ENCODE data around the gene ING3. TPM values are rescaled to one million over a fixed set of nuclear protein-coding genes. Genes with fewer than 3 reads are reported as not detected.

The ING3 gene
- total RNA-seq, 1 experiment from 2014 or later, result 23.1 TPM

DNA sequence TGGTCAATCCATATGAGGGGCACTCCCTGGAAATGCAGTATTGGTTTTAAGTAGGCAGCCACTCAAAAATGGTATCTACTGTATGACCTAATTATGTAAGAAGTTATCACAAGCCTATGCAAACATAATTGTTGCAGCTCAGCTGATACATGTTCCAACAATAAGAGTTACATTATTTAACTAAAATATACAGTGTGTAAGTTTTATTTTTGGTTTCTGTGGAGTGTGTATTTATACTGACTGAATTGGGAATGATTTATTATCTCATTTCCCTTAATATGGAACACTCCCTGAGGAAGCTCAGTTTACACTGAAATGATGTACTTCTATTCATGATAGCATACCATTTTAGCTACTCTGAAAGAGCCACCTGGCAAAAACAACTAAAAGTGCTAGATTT is 2.6 kb upstream of the ING3 start:
- Mint-ChIP-seq H3K36me3 (ENCODE audit: insufficient read depth in 1 of 3, low read depth in 3 of 3) (peaks cover 0 to 6% (median 4%) of the 10 kb centered on the region in 3 experiments; a peak in 5 of 7 replicates), H3K4me3 (no peak overlapping the region), H3K27me3 (ENCODE audit: low read depth) (no peaks in the 10 kb centered on the region), H3K27ac (no peak overlapping the region), H3K4me1 (peaks cover 12% of the 10 kb centered on the region in 2 experiments), H3K9me3 (no peaks in the 10 kb centered on the region)
- H3K27ac ChIP-seq (ENCODE audit: insufficient read length, low read depth, low read length), result no peak overlapping the region
- H3K14ac ChIP-seq (ENCODE audit: insufficient read depth, low read length), result no peak overlapping the region
- DNase-seq, result no peak
- no peaks in the 10 kb centered on the region for H3K9me3 ChIP-seq (ENCODE audit: control insufficient read depth, low read depth, low read length)
- H2BK12ac ChIP-seq (ENCODE audit: insufficient read length, low read depth, low read length), result no peak overlapping the region
- no peak overlapping the region for H4K8ac ChIP-seq (replicated peaks; ENCODE audit: insufficient read length, low read depth, low read length)
- TF ChIP-seq, protein P1, sequence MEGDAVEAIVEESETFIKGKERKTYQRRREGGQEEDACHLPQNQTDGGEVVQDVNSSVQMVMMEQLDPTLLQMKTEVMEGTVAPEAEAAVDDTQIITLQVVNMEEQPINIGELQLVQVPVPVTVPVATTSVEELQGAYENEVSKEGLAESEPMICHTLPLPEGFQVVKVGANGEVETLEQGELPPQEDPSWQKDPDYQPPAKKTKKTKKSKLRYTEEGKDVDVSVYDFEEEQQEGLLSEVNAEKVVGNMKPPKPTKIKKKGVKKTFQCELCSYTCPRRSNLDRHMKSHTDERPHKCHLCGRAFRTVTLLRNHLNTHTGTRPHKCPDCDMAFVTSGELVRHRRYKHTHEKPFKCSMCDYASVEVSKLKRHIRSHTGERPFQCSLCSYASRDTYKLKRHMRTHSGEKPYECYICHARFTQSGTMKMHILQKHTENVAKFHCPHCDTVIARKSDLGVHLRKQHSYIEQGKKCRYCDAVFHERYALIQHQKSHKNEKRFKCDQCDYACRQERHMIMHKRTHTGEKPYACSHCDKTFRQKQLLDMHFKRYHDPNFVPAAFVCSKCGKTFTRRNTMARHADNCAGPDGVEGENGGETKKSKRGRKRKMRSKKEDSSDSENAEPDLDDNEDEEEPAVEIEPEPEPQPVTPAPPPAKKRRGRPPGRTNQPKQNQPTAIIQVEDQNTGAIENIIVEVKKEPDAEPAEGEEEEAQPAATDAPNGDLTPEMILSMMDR (conservative IDR thresholded peaks at IDR 0.05), result no peak
- no peak overlapping the region for H3K18ac ChIP-seq (ENCODE audit: insufficient read length, low read depth, low read length)
- no peak overlapping the region for H3K4me2 ChIP-seq (ENCODE audit: insufficient read depth, insufficient read length, low read length)
- H2BK20ac ChIP-seq (ENCODE audit: low read depth, low read length, poor library complexity, severe bottlenecking), result no peak overlapping the region
- no peak overlapping the region for H3K23ac ChIP-seq (ENCODE audit: insufficient read length, low read depth, low read length)
- H3K79me2 ChIP-seq (ENCODE audit: insufficient read depth, low read length), result 0 out of 2 replicates have a peak, but pooled peaks cover 2% of the 10 kb centered on the region
- H2AFZ ChIP-seq (ENCODE audit: low read length), result no peak overlapping the region
- no peak overlapping the region for H4K91ac ChIP-seq (ENCODE audit: insufficient read length, low read depth, low read length)
- no peak overlapping the region for H2AK5ac ChIP-seq (ENCODE audit: insufficient read length, low read length)
- peaks cover 3% of the 10 kb centered on the region for H3K79me1 ChIP-seq (ENCODE audit: insufficient read depth, low read depth, low read length, poor library complexity, severe bottlenecking)
- no peak overlapping the region for H3K9ac ChIP-seq (ENCODE audit: extremely low read depth, insufficient read length, low read length)
- no peak overlapping the region for H2BK120ac ChIP-seq (ENCODE audit: low read depth, low read length, poor library complexity, severe bottlenecking)
- no peak overlapping the region for H3T11ph ChIP-seq (ENCODE audit: low read length)
- no peak overlapping the region for H3K4ac ChIP-seq (ENCODE audit: low read depth, low read length)
- H3K27me3 ChIP-seq (ENCODE audit: insufficient read depth, low read length), result no peaks in the 10 kb centered on the region
- no peaks in the 10 kb centered on the region for H4K20me1 ChIP-seq (ENCODE audit: control insufficient read depth, insufficient read depth, insufficient read length)
- H3K23me2 ChIP-seq (ENCODE audit: insufficient read length, low read depth, low read length, poor library complexity, severe bottlenecking), result peaks cover 4% of the 10 kb centered on the region
- H2BK5ac ChIP-seq (ENCODE audit: insufficient read length, low read length), result no peak overlapping the region
- H3K4me1 ChIP-seq (ENCODE audit: insufficient read depth, low read length), result no peaks in the 10 kb centered on the region; the same call in 1 of the 2 replicates
- H2BK15ac ChIP-seq (ENCODE audit: low read depth, low read length), result no peak overlapping the region
- H4K5ac ChIP-seq (ENCODE audit: insufficient read length, low read depth, low read length), result no peak overlapping the region
- no peak overlapping the region for H3K56ac ChIP-seq (ENCODE audit: insufficient read length, low read depth, low read length)
